ENCODE results near the gene NKTR.
A peak's percentile ranks its signal among the peaks of the same experiment; 100 is the strongest.

The NKTR gene

GRCh38 chr3:42683875-42684598 is 83.6 kb downstream of the NKTR start (continued):
- TF ChIP-seq ZNF311 (tag by site-specific recombination; IDR thresholded peaks at IDR 0.05; ENCODE audit: borderline replicate concordance), result no peak
- TF ChIP-seq ZXDB (tag by site-specific recombination; IDR thresholded peaks at IDR 0.05), result no peak
- TF ChIP-seq ZSCAN30 (tag by site-specific recombination; IDR thresholded peaks at IDR 0.05), result no peak
- no peak for TF ChIP-seq PRDM2 (tag by site-specific recombination; IDR thresholded peaks at IDR 0.05; ENCODE audit: borderline replicate concordance)
- no peak for TF ChIP-seq ZNF26 (tag by site-specific recombination; IDR thresholded peaks at IDR 0.05)
- no peak for TF ChIP-seq ZNF148 (tag by site-specific recombination; IDR thresholded peaks at IDR 0.05; ENCODE audit: borderline replicate concordance)
- peak; percentile 49 for TF ChIP-seq ZNF623 (tag by site-specific recombination; IDR thresholded peaks at IDR 0.05)
- TF ChIP-seq ZNF777 (tag by site-specific recombination; IDR thresholded peaks at IDR 0.05; ENCODE audit: borderline replicate concordance), result no peak
- no peak for TF ChIP-seq ZBTB10 (tag by site-specific recombination; IDR thresholded peaks at IDR 0.05)
- TF ChIP-seq ZNF660 (tag by site-specific recombination; IDR thresholded peaks at IDR 0.05), result no peak
- TF ChIP-seq ZNF626 (tag by site-specific recombination; IDR thresholded peaks at IDR 0.05), result no peak
- no peak for TF ChIP-seq ZNF239 (tag by site-specific recombination; IDR thresholded peaks at IDR 0.05)
- TF ChIP-seq GLIS1 (tag by site-specific recombination; IDR thresholded peaks at IDR 0.05), result peak; percentile 39; the same call in 1 of the 2 replicates
- no peak; the same call in 1 of the 2 replicates for TF ChIP-seq ZNF629 (tag by site-specific recombination; IDR thresholded peaks at IDR 0.05)
- no peak for TF ChIP-seq ZNF37A (tag by site-specific recombination; IDR thresholded peaks at IDR 0.05)
- peak; percentile 60; the same call in 1 of the 2 replicates for TF ChIP-seq PRDM1 (tag by site-specific recombination; IDR thresholded peaks at IDR 0.05)
- no peak for TF ChIP-seq HOXD13 (CRISPR knock-in tag; IDR thresholded peaks at IDR 0.05; ENCODE audit: borderline replicate concordance)
- TF ChIP-seq KLF7 (tag by site-specific recombination; IDR thresholded peaks at IDR 0.05; ENCODE audit: borderline replicate concordance), result no peak
- TF ChIP-seq ZSCAN5A (tag by site-specific recombination; IDR thresholded peaks at IDR 0.05), result no peak
- TF ChIP-seq ZNF391 (tag by site-specific recombination; IDR thresholded peaks at IDR 0.05; ENCODE audit: borderline replicate concordance, low read depth), result no peak
- no peak for TF ChIP-seq TCF7L2 (IDR thresholded peaks at IDR 0.05; ENCODE audit: borderline replicate concordance, low read depth, low read length)
- TF ChIP-seq ZNF266 (tag by site-specific recombination; IDR thresholded peaks at IDR 0.05; ENCODE audit: low read depth), result no peak
- 0 out of 2 replicates have a peak, but pooled peaks have one; percentile 43 for TF ChIP-seq PATZ1 (tag by site-specific recombination; IDR thresholded peaks at IDR 0.05)
